H54 (cell line): Measurements from ENCODE around the gene FBL.
"Not testable (repeated sequence)": the region's sequence is repeated elsewhere in the genome, so short reads cannot be mapped to it uniquely, and the experiment has no call there.

Experiments
- DNase-seq: peaks from one replicate; pipeline ENCODE4 v3.0.0; 2011; ENCODE audit warnings: low spot score, mixed read lengths; ENCODE audit not compliant: insufficient read length
- FAIRE-seq: peaks from 3 replicates; lab custom pipeline; 2011; peaks lifted over from hg19 to GRCh38; lab: Jason Lieb, UNC
- POLR2A ChIP-seq: IDR thresholded peaks from 2 replicates; pipeline ENCODE4 v1.6.1; 2011; ENCODE audit warnings: low read depth, mild to moderate bottlenecking, low read length

FBL gene

DNA sequence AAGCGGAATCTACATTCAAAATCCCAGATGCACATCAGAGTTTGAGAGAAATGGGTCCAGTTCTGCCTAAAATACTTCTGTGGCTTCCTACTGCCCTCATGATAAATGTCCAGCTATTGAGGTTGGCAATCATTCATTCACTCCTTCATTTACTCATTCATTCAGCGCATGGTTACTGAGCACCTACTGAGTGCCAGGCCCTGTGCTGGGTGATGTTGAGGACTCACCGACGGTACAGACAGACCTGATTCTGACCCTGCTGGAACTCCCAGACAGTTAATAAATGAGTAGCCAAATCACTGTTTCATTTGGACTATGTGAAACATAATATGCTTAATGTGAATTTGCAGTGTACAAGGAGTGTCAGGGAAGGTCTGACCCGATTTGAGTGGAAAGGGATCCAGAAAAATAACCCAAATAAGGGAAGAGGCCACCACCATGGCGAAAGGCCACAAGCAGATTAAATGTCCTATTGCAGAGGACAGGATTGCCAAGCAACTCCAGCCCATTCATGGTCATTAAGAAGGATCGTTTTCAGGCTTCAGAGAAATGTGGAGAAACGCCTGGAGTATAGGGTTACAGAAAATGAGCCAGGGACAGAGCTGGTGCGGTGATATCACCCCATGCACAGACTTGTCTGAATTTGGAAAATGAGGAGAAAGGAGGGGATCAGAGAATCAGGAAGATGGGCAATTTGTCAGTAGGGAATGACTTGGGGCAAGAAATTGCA is 32.8 kb downstream of the FBL start:
- TF ChIP-seq POLR2A: no peak
- FAIRE-seq (no peak), DNase-seq (no peak)

DNA sequence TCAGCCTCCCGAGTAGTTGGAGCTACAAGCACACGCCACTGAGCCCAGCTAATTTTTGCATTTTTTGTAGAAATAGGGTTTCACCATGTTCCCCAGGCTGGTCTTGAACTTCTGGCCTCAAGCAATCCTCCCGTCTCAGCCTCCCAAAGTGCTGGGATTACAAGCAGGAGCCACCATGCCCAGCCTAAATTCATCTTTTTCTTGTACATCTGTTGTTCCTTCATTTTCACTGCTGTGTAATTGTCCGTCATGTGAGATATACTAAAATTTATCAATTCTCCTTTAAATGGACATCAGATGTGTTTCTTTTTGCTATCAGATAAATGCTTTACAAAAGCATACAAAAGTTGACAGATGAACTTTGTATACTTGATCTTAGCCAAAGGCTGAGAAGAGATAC is 35.1 kb downstream of the FBL start:
- TF ChIP-seq POLR2A: no peak
- FAIRE-seq: no peak
- no peak for DNase-seq

DNA sequence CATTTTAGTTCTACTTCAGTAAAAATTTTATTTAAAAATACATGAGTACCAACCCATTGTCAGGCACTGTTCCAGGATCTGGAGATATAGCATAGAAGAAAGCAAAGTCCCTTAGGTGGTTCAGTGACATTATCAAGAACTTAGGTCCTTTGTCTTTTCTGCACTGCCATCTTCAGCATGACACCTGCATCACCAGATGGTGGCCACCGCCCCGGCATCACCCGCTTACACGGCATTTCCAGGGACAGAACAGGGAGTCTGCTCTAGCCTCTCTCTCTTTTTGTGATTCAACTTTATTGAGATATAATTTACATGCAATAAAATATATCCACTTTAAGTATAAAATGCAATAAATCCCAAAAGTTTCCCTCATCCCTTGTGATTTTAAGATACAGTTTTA is 35.8 kb downstream of the FBL start:
- no peak for TF ChIP-seq POLR2A
- DNase-seq (no peak), FAIRE-seq (no peak)

DNA sequence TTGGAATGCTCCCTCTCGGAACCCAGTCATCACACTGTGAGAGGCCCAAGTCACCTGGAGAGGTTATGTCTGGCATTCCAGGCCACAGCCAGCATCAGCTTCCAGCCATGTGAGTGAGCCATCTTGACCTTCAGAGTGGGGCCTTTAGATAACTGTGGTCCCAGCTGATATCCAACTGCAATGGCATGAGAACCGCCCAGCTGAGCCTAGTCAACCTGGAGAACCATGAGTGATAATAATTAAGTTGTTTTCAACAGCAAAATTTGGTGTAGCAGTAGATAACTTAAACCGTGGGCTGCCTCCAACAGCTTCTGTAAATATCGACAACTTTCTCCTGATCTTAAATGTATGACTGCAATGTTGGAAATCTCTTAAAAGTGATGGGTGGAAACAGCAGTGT is 36.8 kb downstream of the FBL start:
- DNase-seq (no peak), FAIRE-seq (no peak)
- no peak for TF ChIP-seq POLR2A

DNA sequence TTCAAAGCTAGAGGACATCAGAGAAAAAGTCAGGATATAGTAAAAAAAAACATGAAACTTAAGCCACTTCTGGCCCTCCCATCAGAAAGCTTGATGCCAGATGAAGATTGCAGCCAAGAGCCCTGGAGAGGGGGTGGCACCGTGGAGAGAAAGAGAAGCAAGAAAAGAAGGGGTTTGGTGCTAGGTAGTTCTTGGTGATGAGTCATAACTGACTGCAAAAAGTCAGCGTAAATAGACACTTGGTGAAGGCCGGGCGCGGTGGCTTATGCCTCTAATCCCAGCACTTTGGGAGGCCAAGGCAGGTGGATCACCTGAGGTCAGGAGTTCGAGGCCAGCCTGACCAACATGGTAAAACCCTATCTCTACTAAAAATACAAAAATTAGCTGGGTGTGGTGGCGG is 37.5 kb downstream of the FBL start:
- FAIRE-seq: not testable (repeated sequence)

DNA sequence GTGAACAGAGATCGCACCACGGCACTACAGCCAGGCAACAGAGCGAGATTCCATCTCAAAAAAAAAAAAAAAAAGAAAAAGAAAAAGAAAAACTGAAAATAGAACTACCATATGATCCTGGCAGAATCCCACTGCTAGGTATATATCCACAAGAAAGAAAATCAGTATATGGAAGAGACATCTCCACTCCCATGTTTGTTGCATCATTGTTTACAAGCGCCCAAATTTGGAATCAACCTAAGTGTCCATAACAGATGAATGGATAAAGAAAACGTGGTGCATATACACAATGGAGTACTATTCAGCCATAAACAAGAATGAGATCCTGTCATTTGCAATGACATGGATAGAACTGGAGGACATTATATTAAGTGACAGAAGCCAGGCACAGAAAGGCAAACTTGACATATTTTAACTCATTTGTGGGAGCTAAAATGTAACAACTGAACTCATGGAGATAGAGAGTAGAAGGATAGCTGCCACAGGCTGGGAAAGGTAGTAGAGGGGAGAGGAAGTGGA is 38.3 kb downstream of the FBL start:
- TF ChIP-seq POLR2A: no peak
- DNase-seq (no peak), FAIRE-seq (no peak)

More for the DNA sequence above, 37.5 kb downstream of the FBL start:
- DNase-seq: not testable (repeated sequence)

DNA sequence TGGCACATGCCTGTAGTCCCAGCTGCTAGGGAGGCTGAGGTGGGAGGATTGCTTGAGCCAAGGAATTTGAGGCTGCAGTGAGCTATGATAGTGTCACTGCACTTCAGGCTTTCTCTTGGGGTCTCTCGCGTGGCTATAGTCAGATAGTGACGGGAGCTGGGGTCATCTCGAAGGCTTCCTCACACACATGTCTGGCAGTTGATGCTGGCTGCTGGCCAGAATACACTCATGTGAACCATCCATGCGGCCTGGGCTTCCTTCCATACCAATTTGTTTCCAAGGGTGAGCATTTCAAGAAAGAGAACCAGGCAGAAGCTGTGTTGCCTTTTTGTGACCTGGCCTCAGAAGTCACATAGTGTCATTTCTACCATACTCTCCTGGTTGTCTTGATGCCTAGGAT is 41.1 kb downstream of the FBL start:
- FAIRE-seq: no peak
- no peak for DNase-seq
- no peak for TF ChIP-seq POLR2A

DNA sequence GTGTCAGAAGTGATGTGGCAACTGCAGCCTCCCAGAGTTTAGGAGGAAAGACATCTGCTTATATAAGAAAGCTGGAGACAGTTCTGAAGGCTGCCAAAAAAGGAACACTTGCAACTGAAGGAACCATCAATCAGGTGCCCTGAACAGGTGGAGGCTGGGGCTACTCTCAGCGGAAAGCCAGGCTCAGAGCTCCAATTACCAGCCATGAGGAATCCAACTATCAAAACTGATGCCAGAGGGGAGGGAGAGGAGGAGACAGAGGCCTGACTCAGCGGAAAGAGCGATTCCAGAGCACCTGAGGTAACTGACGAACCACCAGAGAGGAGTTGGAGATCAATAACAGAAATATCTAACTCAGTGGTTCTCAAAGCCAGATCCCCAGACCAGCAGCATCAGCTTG is 43.2 kb downstream of the FBL start:
- no peak for FAIRE-seq
- TF ChIP-seq POLR2A: no peak
- DNase-seq: no peak

DNA sequence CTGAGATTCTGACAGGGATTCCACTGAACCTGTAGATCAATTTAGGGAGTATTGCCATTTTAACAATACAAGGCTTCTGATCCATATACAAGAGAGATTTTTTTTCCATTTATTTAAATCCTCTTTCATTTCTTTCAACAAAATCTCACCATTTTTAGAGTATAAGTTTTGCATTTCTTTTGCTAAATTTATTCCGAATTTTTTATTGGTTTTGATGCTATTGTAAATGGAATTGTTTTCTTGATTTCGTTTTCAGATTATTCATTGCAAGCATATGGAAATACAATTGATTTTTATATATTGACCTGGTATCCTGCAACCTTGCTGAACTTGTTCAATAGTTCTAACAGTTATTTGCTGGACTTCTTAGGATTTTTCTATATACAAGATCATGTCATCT is 49.1 kb downstream of the FBL start:
- no peak for FAIRE-seq
- DNase-seq: no peak
- no peak for TF ChIP-seq POLR2A

DNA sequence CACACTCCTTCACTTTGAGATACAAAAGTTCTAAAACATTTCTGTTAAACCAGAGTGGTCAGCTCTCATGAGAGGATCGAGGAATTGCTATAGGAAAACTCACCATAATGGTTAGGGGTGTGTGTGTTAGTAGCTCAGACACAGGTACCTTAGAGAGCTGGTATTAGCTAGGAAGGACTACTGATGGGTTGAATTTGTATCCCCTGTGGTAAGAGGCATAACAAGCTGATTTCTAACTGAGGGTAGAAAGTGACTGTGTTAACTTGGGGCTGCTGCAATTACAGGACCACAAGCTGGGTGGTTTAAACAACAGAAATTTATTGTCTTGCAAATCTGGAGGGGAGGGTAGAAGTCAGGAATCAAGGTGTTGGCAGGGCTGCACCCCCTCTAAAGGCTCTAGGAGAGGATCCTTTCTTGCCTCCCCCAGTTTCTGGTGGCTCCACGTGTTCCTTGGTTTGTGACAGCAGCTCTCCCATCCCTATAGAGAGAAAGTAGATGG is 50.1 kb downstream of the FBL start:
- DNase-seq (no peak), FAIRE-seq (no peak)
- no peak for TF ChIP-seq POLR2A

DNA sequence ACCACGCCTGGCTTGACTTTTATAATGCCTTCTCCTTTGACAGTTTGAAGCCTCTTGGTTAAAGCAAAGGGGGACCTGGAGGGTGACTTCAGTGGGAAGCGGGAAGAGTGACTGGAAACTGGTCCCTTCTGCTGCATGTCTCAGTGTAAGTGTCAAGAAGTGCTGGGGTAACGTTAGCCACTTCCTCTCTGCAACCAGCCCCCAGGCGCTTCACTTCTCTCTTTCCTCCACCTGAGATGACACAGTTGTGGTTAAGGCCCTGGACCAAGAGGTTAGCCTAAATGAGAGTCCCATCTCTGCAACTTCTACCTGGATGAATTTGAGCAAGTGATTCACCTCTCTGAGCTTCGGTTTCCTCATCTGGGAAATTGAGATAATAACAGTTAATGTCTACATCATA is 51.2 kb downstream of the FBL start:
- DNase-seq (no peak), FAIRE-seq (no peak)
- TF ChIP-seq POLR2A: no peak

DNA sequence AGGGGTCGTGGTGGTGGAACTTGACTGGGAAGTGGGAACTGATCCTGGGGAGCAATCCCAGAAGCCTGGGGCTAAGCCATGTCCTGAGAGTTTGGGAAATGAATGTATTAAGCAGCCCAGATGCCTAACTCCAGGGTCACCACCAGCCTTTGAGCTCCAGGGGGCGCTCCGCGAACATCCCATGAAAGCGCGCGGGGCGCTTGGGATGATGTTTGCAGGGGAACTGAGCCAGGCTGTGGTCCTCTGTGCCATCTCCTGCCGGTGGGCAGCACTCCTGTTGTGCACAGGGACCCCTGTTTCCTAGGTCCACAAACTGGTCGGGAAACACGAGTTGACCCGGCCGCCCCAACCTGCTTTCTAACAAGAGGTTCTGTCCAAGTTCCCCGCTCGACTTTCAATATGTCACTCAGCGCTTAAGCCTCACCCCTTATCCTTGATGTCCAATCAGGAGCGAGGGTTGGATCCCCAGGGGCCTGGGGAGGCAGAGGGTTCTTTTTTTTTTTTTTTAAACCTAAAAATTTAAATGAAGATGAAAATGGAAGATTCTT is 53.1 kb downstream of the FBL start:
- FAIRE-seq (peak; percentile 78), DNase-seq (peak; percentile 81)
- TF ChIP-seq POLR2A: no peak

DNA sequence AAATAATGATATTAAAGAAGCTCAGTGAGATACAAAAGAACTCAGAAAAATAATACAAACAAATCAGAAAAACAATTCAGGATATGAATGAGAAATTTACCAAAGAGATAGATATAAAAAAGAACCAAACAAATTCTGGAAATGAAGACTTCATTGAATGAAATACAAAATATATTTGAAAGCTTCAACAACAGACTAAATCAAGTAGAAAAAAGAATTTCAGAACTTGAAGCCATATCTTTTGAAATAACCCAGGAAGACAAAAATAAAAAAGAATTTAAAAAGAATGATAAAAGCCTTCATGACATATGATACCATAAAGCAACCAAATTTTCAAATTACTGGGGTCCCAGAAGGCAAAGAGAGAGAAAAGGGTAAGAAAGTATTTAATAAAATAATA is 57.9 kb downstream of the FBL start:
- FAIRE-seq (no peak), DNase-seq (no peak)
- no peak for TF ChIP-seq POLR2A
